ENCODE measurements around the gene FSHB. TPM values are rescaled to one million over a fixed set of nuclear protein-coding genes. Genes with fewer than 3 reads are reported as not detected.

Gene FSHB
- polyA plus RNA-seq, 1 of the 3 experiments (the other 2 are of a cell fraction) = not detected

DNA sequence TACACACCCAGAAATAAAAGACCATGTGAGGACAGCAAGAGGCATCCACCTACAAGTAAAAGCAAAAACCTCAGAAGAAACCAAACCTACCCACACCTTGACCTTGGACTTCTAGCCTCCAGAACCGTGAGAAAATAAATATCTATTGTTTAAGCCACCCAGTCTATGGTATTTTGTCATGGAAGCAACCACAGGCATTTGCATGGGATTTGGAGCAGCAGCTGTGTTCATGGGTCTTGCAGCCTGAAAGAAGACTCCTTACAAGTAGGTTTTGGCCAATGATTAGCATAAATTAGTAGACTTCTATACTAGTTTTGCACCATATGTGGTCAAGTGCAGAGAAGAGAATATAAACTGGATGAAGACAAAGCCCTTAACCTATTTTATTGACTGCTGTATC, 27.9 kb downstream of the FSHB start:
- no peak for DNase-seq
- Histone ChIP-seq H2AFZ (ENCODE audit: low read depth) (no peak overlapping the region), H3K27me3 (ENCODE audit: insufficient read depth) (no peaks in the 10 kb centered on the region), H3K9ac (no peak overlapping the region), H3K9me2 (no peaks in the 10 kb centered on the region), H3F3A (replicated peaks; ENCODE audit: insufficient read depth) (peaks cover 18% of the 10 kb centered on the region), H3K4me2 (no peak overlapping the region), H3K36me3 (replicated peaks in 1 of 2; ENCODE audit: control insufficient read depth in 1 of 2, insufficient read depth in 2 of 2, low read length in 1 of 2) (no peaks in the 10 kb centered on the region), H3K79me2 (ENCODE audit: insufficient read depth) (no peaks in the 10 kb centered on the region), H3K27ac (ENCODE audit: low read depth in 2 of 2, low read length in 1 of 2) (no peak overlapping the region), H3K4me3 (ENCODE audit: low read depth in 2 of 2, low read length in 1 of 2) (no peak overlapping the region), H3K4me1 (ENCODE audit: control insufficient read depth in 1 of 2, insufficient read depth in 2 of 2, low read depth in 1 of 2, low read length in 1 of 2) (peaks cover 0 to 7% of the 10 kb centered on the region in 2 experiments; a peak in 2 of 4 replicates), H3K9me3 (no peaks in the 10 kb centered on the region), H4K20me1 (ENCODE audit: insufficient read depth) (no peaks in the 10 kb centered on the region)
- TF ChIP-seq, protein P1, sequence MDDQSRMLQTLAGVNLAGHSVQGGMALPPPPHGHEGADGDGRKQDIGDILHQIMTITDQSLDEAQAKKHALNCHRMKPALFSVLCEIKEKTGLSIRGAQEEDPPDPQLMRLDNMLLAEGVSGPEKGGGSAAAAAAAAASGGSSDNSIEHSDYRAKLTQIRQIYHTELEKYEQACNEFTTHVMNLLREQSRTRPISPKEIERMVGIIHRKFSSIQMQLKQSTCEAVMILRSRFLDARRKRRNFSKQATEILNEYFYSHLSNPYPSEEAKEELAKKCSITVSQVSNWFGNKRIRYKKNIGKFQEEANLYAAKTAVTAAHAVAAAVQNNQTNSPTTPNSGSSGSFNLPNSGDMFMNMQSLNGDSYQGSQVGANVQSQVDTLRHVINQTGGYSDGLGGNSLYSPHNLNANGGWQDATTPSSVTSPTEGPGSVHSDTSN (IDR thresholded peaks at IDR 0.05) = no peak
- TF ChIP-seq GABPA (IDR thresholded peaks at IDR 0.05; ENCODE audit: low read depth) = no peak
- no peak for TF ChIP-seq RXRA (IDR thresholded peaks at IDR 0.05; ENCODE audit: borderline replicate concordance, low read depth)
- TF ChIP-seq, protein P2, sequence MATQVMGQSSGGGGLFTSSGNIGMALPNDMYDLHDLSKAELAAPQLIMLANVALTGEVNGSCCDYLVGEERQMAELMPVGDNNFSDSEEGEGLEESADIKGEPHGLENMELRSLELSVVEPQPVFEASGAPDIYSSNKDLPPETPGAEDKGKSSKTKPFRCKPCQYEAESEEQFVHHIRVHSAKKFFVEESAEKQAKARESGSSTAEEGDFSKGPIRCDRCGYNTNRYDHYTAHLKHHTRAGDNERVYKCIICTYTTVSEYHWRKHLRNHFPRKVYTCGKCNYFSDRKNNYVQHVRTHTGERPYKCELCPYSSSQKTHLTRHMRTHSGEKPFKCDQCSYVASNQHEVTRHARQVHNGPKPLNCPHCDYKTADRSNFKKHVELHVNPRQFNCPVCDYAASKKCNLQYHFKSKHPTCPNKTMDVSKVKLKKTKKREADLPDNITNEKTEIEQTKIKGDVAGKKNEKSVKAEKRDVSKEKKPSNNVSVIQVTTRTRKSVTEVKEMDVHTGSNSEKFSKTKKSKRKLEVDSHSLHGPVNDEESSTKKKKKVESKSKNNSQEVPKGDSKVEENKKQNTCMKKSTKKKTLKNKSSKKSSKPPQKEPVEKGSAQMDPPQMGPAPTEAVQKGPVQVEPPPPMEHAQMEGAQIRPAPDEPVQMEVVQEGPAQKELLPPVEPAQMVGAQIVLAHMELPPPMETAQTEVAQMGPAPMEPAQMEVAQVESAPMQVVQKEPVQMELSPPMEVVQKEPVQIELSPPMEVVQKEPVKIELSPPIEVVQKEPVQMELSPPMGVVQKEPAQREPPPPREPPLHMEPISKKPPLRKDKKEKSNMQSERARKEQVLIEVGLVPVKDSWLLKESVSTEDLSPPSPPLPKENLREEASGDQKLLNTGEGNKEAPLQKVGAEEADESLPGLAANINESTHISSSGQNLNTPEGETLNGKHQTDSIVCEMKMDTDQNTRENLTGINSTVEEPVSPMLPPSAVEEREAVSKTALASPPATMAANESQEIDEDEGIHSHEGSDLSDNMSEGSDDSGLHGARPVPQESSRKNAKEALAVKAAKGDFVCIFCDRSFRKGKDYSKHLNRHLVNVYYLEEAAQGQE (IDR thresholded peaks at IDR 0.05; ENCODE audit: low read depth, low read length) = no peak
- no peak for TF ChIP-seq YY1 (IDR thresholded peaks at IDR 0.05; ENCODE audit: low read depth)
- TF ChIP-seq RCOR1 (IDR thresholded peaks at IDR 0.05; ENCODE audit: low read length) = no peak
- TF ChIP-seq, protein P3, sequence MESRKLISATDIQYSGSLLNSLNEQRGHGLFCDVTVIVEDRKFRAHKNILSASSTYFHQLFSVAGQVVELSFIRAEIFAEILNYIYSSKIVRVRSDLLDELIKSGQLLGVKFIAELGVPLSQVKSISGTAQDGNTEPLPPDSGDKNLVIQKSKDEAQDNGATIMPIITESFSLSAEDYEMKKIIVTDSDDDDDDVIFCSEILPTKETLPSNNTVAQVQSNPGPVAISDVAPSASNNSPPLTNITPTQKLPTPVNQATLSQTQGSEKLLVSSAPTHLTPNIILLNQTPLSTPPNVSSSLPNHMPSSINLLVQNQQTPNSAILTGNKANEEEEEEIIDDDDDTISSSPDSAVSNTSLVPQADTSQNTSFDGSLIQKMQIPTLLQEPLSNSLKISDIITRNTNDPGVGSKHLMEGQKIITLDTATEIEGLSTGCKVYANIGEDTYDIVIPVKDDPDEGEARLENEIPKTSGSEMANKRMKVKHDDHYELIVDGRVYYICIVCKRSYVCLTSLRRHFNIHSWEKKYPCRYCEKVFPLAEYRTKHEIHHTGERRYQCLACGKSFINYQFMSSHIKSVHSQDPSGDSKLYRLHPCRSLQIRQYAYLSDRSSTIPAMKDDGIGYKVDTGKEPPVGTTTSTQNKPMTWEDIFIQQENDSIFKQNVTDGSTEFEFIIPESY (IDR thresholded peaks at IDR 0.05; ENCODE audit: borderline replicate concordance, low read depth) = no peak
- TF ChIP-seq RFX5 (IDR thresholded peaks at IDR 0.05; ENCODE audit: low read length) = no peak
- no peak for TF ChIP-seq CHD2 (IDR thresholded peaks at IDR 0.05; ENCODE audit: low read length, partially characterized antibody)
- TF ChIP-seq TCF12 (IDR thresholded peaks at IDR 0.05) = no peak
- TF ChIP-seq, protein P4, sequence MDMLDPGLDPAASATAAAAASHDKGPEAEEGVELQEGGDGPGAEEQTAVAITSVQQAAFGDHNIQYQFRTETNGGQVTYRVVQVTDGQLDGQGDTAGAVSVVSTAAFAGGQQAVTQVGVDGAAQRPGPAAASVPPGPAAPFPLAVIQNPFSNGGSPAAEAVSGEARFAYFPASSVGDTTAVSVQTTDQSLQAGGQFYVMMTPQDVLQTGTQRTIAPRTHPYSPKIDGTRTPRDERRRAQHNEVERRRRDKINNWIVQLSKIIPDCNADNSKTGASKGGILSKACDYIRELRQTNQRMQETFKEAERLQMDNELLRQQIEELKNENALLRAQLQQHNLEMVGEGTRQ (IDR thresholded peaks at IDR 0.05; ENCODE audit: borderline replicate concordance, low read depth, low read length) = no peak
- no peak for TF ChIP-seq SIN3A (IDR thresholded peaks at IDR 0.05; ENCODE audit: borderline replicate concordance, low read depth, low read length)
- TF ChIP-seq FOXJ3 (CRISPR knock-in tag; IDR thresholded peaks at IDR 0.05) = no peak
- 0% methylated on average over 1 of the region's 1 CpG for WGBS (ENCODE audit: low lambda C conversion rate)
- POLR2A ChIA-PET = no interaction called here
- CTCF ChIA-PET = no interaction called here
